ENCODE measurements around the gene BRSK1.

Gene BRSK1

GRCh38 chr19:55258476-55258827 is 25.3 kb upstream of the BRSK1 start:
- Histone ChIP-seq H3K4me1 (ENCODE audit: control extremely low read depth in 1 of 4, control insufficient read depth in 4 of 4, insufficient read depth in 4 of 4, low read length in 3 of 4) (peaks cover 14 to 59% (median 55%) of the 10 kb centered on the region in 4 experiments), H3K4me3 (ENCODE audit: control insufficient read depth in 1 of 7, extremely low read depth in 1 of 7, insufficient read depth in 4 of 7, low read depth in 2 of 7, low read length in 6 of 7) (peak overlapping the region; percentile 78 to 98 (median 93)), H3K27ac (ENCODE audit: insufficient read depth in 1 of 2, low read depth in 1 of 2, low read length in 2 of 2, poor library complexity in 1 of 2, severe bottlenecking in 2 of 2) (peak overlapping the region; percentile 86 to 95), H3K27me3 (replicated peaks in 2 of 5; ENCODE audit: control insufficient read depth in 4 of 5, insufficient read depth in 5 of 5, low read length in 4 of 5) (no peaks in the 10 kb centered on the region), H3K9me3 (ENCODE audit: control extremely low read depth in 1 of 5, control insufficient read depth in 4 of 5, insufficient read depth in 2 of 5, low read depth in 1 of 5, low read length in 4 of 5) (no peaks in the 10 kb centered on the region), H3K36me3 (ENCODE audit: control insufficient read depth in 4 of 4, insufficient read depth in 4 of 4, low read length in 3 of 4) (peaks cover 0 to 13% (median 3%) of the 10 kb centered on the region in 4 experiments)
- POLR2A ChIA-PET = interaction anchor here (1.1 to 1.8 kb wide), 6 partner anchors 13 to 150 kb away, joined by 3 to 13 read pairs (median 4); partner anchors contain the start of genes HSPBP1, KMT5C, TMEM238 and UBE2S
- 0% methylated on average over 51 of the region's 53 CpGs for WGBS (ENCODE audit: insufficient coverage)
- CTCF ChIA-PET = interaction anchor here (1.0 to 2.1 kb wide), 5 partner anchors 7 to 126 kb away, joined by 3 to 7 read pairs (median 4); partner anchors contain the start of gene TMEM238
- DNase-seq = no peak

- H3K27me3 ChIP-seq (replicated peaks in 2 of 5; ENCODE audit: control insufficient read depth in 4 of 5, insufficient read depth in 5 of 5, low read length in 4 of 5) = no peaks in the 10 kb centered on the region
- ChIA-PET POLR2A (interaction anchor here (0.5 to 1.8 kb wide), 9 partner anchors 11 to 264 kb away, joined by 3 to 13 read pairs (median 5); partner anchors contain the start of genes HSPBP1, KMT5C, TMEM238 and UBE2S), CTCF (interaction anchor here (1.0 to 2.4 kb wide), 7 partner anchors 8 to 125 kb away, joined by 3 to 11 read pairs (median 5); partner anchors contain the start of gene TMEM238)
- peaks cover 0 to 13% (median 3%) of the 10 kb centered on the region in 4 experiments for H3K36me3 ChIP-seq (ENCODE audit: control insufficient read depth in 4 of 4, insufficient read depth in 4 of 4, low read length in 3 of 4)
- peak; percentile 99 to 100 (median 100) for DNase-seq
- 0% methylated on average over 60 of the region's 76 CpGs for WGBS (ENCODE audit: insufficient coverage)
- H3K4me3 ChIP-seq (ENCODE audit: control insufficient read depth in 1 of 7, extremely low read depth in 1 of 7, insufficient read depth in 4 of 7, low read depth in 2 of 7, low read length in 6 of 7) = peak within 1 kb of the TSS; percentile 78 to 98 (median 93)
- H3K9me3 ChIP-seq (ENCODE audit: control extremely low read depth in 1 of 5, control insufficient read depth in 4 of 5, insufficient read depth in 2 of 5, low read depth in 1 of 5, low read length in 4 of 5) = no peaks in the 10 kb centered on the region
- peak within 1 kb of the TSS; percentile 86 to 95 for H3K27ac ChIP-seq (ENCODE audit: insufficient read depth in 1 of 2, low read depth in 1 of 2, low read length in 2 of 2, poor library complexity in 1 of 2, severe bottlenecking in 2 of 2)
- H3K4me1 ChIP-seq (ENCODE audit: control extremely low read depth in 1 of 4, control insufficient read depth in 4 of 4, insufficient read depth in 4 of 4, low read length in 3 of 4) = peaks cover 12 to 54% (median 50%) of the 10 kb centered on the region in 4 experiments
Measured at GRCh38 chr19:55258828-55259539, 24.8 kb upstream of the BRSK1 start, which contains the start of gene PPP6R1. PPP6R1 (minus strand) TSS chr19:55259017; CDS start chr19:55247103, 11,914 bp downstream.

- H3K4me1 ChIP-seq (ENCODE audit: control extremely low read depth in 1 of 4, control insufficient read depth in 4 of 4, insufficient read depth in 4 of 4, low read length in 3 of 4) = peaks cover 12 to 47% (median 45%) of the 10 kb centered on the region in 4 experiments
- ChIA-PET CTCF (interaction anchor here (1.0 to 2.4 kb wide), 7 partner anchors 9 to 124 kb away, joined by 3 to 11 read pairs (median 5); partner anchors contain the start of gene TMEM238), POLR2A (interaction anchor here (0.5 to 1.8 kb wide), 9 partner anchors 11 to 264 kb away, joined by 3 to 13 read pairs (median 5); partner anchors contain the start of genes HSPBP1, KMT5C, TMEM238 and UBE2S)
- no peak for DNase-seq
- H3K4me3 ChIP-seq (ENCODE audit: control insufficient read depth in 1 of 7, extremely low read depth in 1 of 7, insufficient read depth in 4 of 7, low read depth in 2 of 7, low read length in 6 of 7) = peak overlapping the region in 6 of 7 experiments; percentile 39 to 96 (median 92)
- peak overlapping the region; percentile 72 to 91 for H3K27ac ChIP-seq (ENCODE audit: insufficient read depth in 1 of 2, low read depth in 1 of 2, low read length in 2 of 2, poor library complexity in 1 of 2, severe bottlenecking in 2 of 2)
- 68% methylated on average over 25 of the region's 29 CpGs for WGBS (ENCODE audit: insufficient coverage)
- no peaks in the 10 kb centered on the region for H3K27me3 ChIP-seq (replicated peaks in 2 of 5; ENCODE audit: control insufficient read depth in 4 of 5, insufficient read depth in 5 of 5, low read length in 4 of 5)
- no peaks in the 10 kb centered on the region for H3K9me3 ChIP-seq (ENCODE audit: control extremely low read depth in 1 of 5, control insufficient read depth in 4 of 5, insufficient read depth in 2 of 5, low read depth in 1 of 5, low read length in 4 of 5)
- peaks cover 0 to 13% (median 3%) of the 10 kb centered on the region in 4 experiments for H3K36me3 ChIP-seq (ENCODE audit: control insufficient read depth in 4 of 4, insufficient read depth in 4 of 4, low read length in 3 of 4)
Measured at GRCh38 chr19:55259540-55260210, 24.1 kb upstream of the BRSK1 start.

- Histone ChIP-seq H3K4me3 (ENCODE audit: control insufficient read depth in 1 of 7, extremely low read depth in 1 of 7, insufficient read depth in 4 of 7, low read depth in 2 of 7, low read length in 6 of 7) (no peak overlapping the region), H3K36me3 (ENCODE audit: control insufficient read depth in 4 of 4, insufficient read depth in 4 of 4, low read length in 3 of 4) (peaks cover 0 to 10% (median 4%) of the 10 kb centered on the region in 4 experiments), H3K27me3 (replicated peaks in 2 of 5; ENCODE audit: control insufficient read depth in 4 of 5, insufficient read depth in 5 of 5, low read length in 4 of 5) (no peaks in the 10 kb centered on the region), H3K27ac (ENCODE audit: insufficient read depth in 1 of 2, low read depth in 1 of 2, low read length in 2 of 2, poor library complexity in 1 of 2, severe bottlenecking in 2 of 2) (no peak overlapping the region), H3K4me1 (ENCODE audit: control extremely low read depth in 1 of 4, control insufficient read depth in 4 of 4, insufficient read depth in 4 of 4, low read length in 3 of 4) (peaks cover 5 to 27% (median 24%) of the 10 kb centered on the region in 4 experiments), H3K9me3 (ENCODE audit: control extremely low read depth in 1 of 5, control insufficient read depth in 4 of 5, insufficient read depth in 2 of 5, low read depth in 1 of 5, low read length in 4 of 5) (peaks cover 0 to 4% (median 0%) of the 10 kb centered on the region in 5 experiments)
- POLR2A ChIA-PET = no interaction called here
- CTCF ChIA-PET = interaction anchor here (0.8 kb wide), 1 partner anchor 16 kb away, joined by 7 read pairs; no protein-coding TSS in a partner anchor
- no peak for DNase-seq
- WGBS (ENCODE audit: insufficient coverage) = 100% methylated on average over 10 of the region's 13 CpGs
Measured at GRCh38 chr19:55261671-55262126, 22.1 kb upstream of the BRSK1 start.

GRCh38 chr19:55262359-55262758 is 21.4 kb upstream of the BRSK1 start:
- WGBS (ENCODE audit: insufficient coverage) = 96% methylated on average over 9 of the region's 9 CpGs
- peaks cover 0 to 5% (median 0%) of the 10 kb centered on the region in 5 experiments for H3K9me3 ChIP-seq (ENCODE audit: control extremely low read depth in 1 of 5, control insufficient read depth in 4 of 5, insufficient read depth in 2 of 5, low read depth in 1 of 5, low read length in 4 of 5)
- no peak overlapping the region for H3K4me3 ChIP-seq (ENCODE audit: control insufficient read depth in 1 of 7, extremely low read depth in 1 of 7, insufficient read depth in 4 of 7, low read depth in 2 of 7, low read length in 6 of 7)
- DNase-seq = no peak
- H3K27ac ChIP-seq (ENCODE audit: insufficient read depth in 1 of 2, low read depth in 1 of 2, low read length in 2 of 2, poor library complexity in 1 of 2, severe bottlenecking in 2 of 2) = no peak overlapping the region
- ChIA-PET POLR2A (no interaction called here), CTCF (no interaction called here)
- peaks cover 3 to 20% (median 18%) of the 10 kb centered on the region in 4 experiments for H3K4me1 ChIP-seq (ENCODE audit: control extremely low read depth in 1 of 4, control insufficient read depth in 4 of 4, insufficient read depth in 4 of 4, low read length in 3 of 4)
- H3K36me3 ChIP-seq (ENCODE audit: control insufficient read depth in 4 of 4, insufficient read depth in 4 of 4, low read length in 3 of 4) = peaks cover 0 to 10% (median 4%) of the 10 kb centered on the region in 4 experiments
- H3K27me3 ChIP-seq (replicated peaks in 2 of 5; ENCODE audit: control insufficient read depth in 4 of 5, insufficient read depth in 5 of 5, low read length in 4 of 5) = no peaks in the 10 kb centered on the region

GRCh38 chr19:55264531-55264930 is 19.3 kb upstream of the BRSK1 start:
- no peak for DNase-seq
- 97% methylated on average over 5 of the region's 5 CpGs for WGBS (ENCODE audit: insufficient coverage)
- no peak overlapping the region for H3K27ac ChIP-seq (ENCODE audit: insufficient read depth in 1 of 2, low read depth in 1 of 2, low read length in 2 of 2, poor library complexity in 1 of 2, severe bottlenecking in 2 of 2)
- no peaks in the 10 kb centered on the region for H3K27me3 ChIP-seq (replicated peaks in 2 of 5; ENCODE audit: control insufficient read depth in 4 of 5, insufficient read depth in 5 of 5, low read length in 4 of 5)
- H3K9me3 ChIP-seq (ENCODE audit: control extremely low read depth in 1 of 5, control insufficient read depth in 4 of 5, insufficient read depth in 2 of 5, low read depth in 1 of 5, low read length in 4 of 5) = peaks cover 0 to 5% (median 0%) of the 10 kb centered on the region in 5 experiments
- H3K4me3 ChIP-seq (ENCODE audit: control insufficient read depth in 1 of 7, extremely low read depth in 1 of 7, insufficient read depth in 4 of 7, low read depth in 2 of 7, low read length in 6 of 7) = no peak overlapping the region
- POLR2A ChIA-PET = no interaction called here
- CTCF ChIA-PET = no interaction called here
- peaks cover 3 to 11% (median 9%) of the 10 kb centered on the region in 4 experiments for H3K4me1 ChIP-seq (ENCODE audit: control extremely low read depth in 1 of 4, control insufficient read depth in 4 of 4, insufficient read depth in 4 of 4, low read length in 3 of 4)
- peaks cover 0 to 16% (median 9%) of the 10 kb centered on the region in 4 experiments for H3K36me3 ChIP-seq (ENCODE audit: control insufficient read depth in 4 of 4, insufficient read depth in 4 of 4, low read length in 3 of 4)
